Smooth muscle cell (in vitro differentiated cells): Measurements from ENCODE around the gene NEUROG3. TPM values are rescaled to one million over a fixed set of nuclear protein-coding genes. Genes with fewer than 3 reads are reported as not detected.

Experiments
- DNase-seq: peaks from one replicate; lab custom pipeline; 2025; ENCODE audit not compliant: unreplicated experiment; lab: John Stamatoyannopoulos, UW
- H2AFZ ChIP-seq: fragments of 200-600 bp; sonication (generic); 2 replicates; pipeline ENCODE4 v1.6.0; 2016; ENCODE audit warnings: antibody characterized with exemption, low read depth, mild to moderate bottlenecking
- H3F3A ChIP-seq: fragments of 200-600 bp; sonication (generic); 2 replicates; pipeline ENCODE4 v1.6.0; 2017; ENCODE audit warnings: antibody characterized with exemption, low read depth
- H3K27ac ChIP-seq: fragments of 200-600 bp; sonication (generic); 2 replicates; pipeline ENCODE4 v1.5.1; 2016; ENCODE audit warnings: low read depth, mild to moderate bottlenecking
- H3K27me3 ChIP-seq: fragments of 200-600 bp; sonication (generic); 2 replicates; pipeline ENCODE4 v1.6.1; 2016; ENCODE audit warnings: low read depth, mild to moderate bottlenecking
- H3K36me3 ChIP-seq: fragments of 200-600 bp; sonication (generic); 2 replicates; pipeline ENCODE4 v1.5.1; 2016; ENCODE audit warnings: low read depth
- H3K4me1 ChIP-seq: fragments of 200-600 bp; sonication (generic); 2 replicates; pipeline ENCODE4 v1.5.1; 2016; ENCODE audit warnings: low read depth
- H3K4me2 ChIP-seq: fragments of 200-600 bp; sonication (generic); 2 replicates; pipeline ENCODE4 v1.6.0; 2016; ENCODE audit warnings: mild to moderate bottlenecking
- H3K4me3 ChIP-seq: fragments of 200-600 bp; sonication (generic); 2 replicates; pipeline ENCODE4 v1.5.1; 2016; ENCODE audit warnings: mild to moderate bottlenecking
- H3K79me2 ChIP-seq: fragments of 200-600 bp; sonication (generic); 2 replicates; pipeline ENCODE4 v1.6.0; 2016; ENCODE audit warnings: low read depth, mild to moderate bottlenecking
- H3K9ac ChIP-seq: fragments of 200-600 bp; sonication (generic); 2 replicates; pipeline ENCODE4 v1.6.0; 2016; ENCODE audit warnings: low read depth
- H3K9me3 ChIP-seq: fragments of 200-600 bp; sonication (generic); replicated peaks from 2 replicates; pipeline ENCODE4 v1.5.1; 2016; ENCODE audit warnings: low read depth
- H4K20me1 ChIP-seq: fragments of 200-600 bp; sonication (generic); 2 replicates; pipeline ENCODE4 v1.6.0; 2016; ENCODE audit warnings: low read depth
- CTCF ChIP-seq: fragments of 200-600 bp; sonication (generic); IDR thresholded peaks from 2 replicates; pipeline ENCODE4 v1.5.1; 2017; ENCODE audit warnings: borderline replicate concordance, mild to moderate bottlenecking, antibody characterized with exemption; ENCODE audit not compliant: insufficient read depth, poor library complexity, severe bottlenecking
- WGBS: methylation state at CpG from one replicate; pipeline ENCODE4 v1.1.7; 2016; ENCODE audit warnings: low lambda C conversion rate; 5-methylcytosine and 5-hydroxymethylcytosine counted together
- polyA plus RNA-seq: library from polyadenylated mRNA; unstranded; fragments of >200 nt; fragmentation: Nextera tagmentation; extraction: Ambion mirVana; gene quantifications from 2 replicates; pipeline ENCODE4 v1.2.1, GENCODE V29; 2016
- total RNA-seq: library from RNA; depleted of rRNA; stranded (reverse); fragments of >200 nt; gene quantifications from 2 replicates; pipeline ENCODE4 v1.2.3, GENCODE V29; 2014

The NEUROG3 gene
- total and polyA plus RNA-seq, 2 experiments from 2014 or later = not detected

- Histone ChIP-seq H3K4me1 (peaks cover 20% of the 10 kb centered on the region), H4K20me1 (no peaks in the 10 kb centered on the region), H3K4me2 (no peak overlapping the region), H3F3A (no peaks in the 10 kb centered on the region), H3K9me3 (no peaks in the 10 kb centered on the region), H3K4me3 (no peak overlapping the region), H3K27me3 (peaks cover 94% of the 10 kb centered on the region), H3K36me3 (no peaks in the 10 kb centered on the region), H3K9ac (no peak overlapping the region), H2AFZ (no peak overlapping the region), H3K79me2 (no peaks in the 10 kb centered on the region), H3K27ac (no peak overlapping the region)
- no peak for TF ChIP-seq CTCF
- 11% methylated on average over 15 of the region's 15 CpGs for WGBS
- DNase-seq = peak; percentile 27
Measured at GRCh38 chr10:69567920-69568319, 5.3 kb downstream of the NEUROG3 start.

- no peaks in the 10 kb centered on the region for H3K79me2 ChIP-seq
- H3K9ac ChIP-seq = no peak overlapping the region
- DNase-seq = no peak
- H3K4me3 ChIP-seq = no peak overlapping the region
- 80% methylated on average over 5 of the region's 5 CpGs for WGBS
- no peaks in the 10 kb centered on the region for H3F3A ChIP-seq
- H4K20me1 ChIP-seq = no peaks in the 10 kb centered on the region
- peaks cover 5% of the 10 kb centered on the region for H3K4me1 ChIP-seq
- no peak overlapping the region for H3K27ac ChIP-seq
- no peaks in the 10 kb centered on the region for H3K36me3 ChIP-seq
- no peak overlapping the region for H2AFZ ChIP-seq
- no peaks in the 10 kb centered on the region for H3K9me3 ChIP-seq
- peaks cover 73% of the 10 kb centered on the region for H3K27me3 ChIP-seq
- no peak for TF ChIP-seq CTCF
- no peak overlapping the region for H3K4me2 ChIP-seq
Measured at GRCh38 chr10:69562731-69563254, 10.4 kb downstream of the NEUROG3 start.

- 56% methylated on average over 6 of the region's 6 CpGs for WGBS
- H3F3A ChIP-seq = no peaks in the 10 kb centered on the region
- no peak overlapping the region for H3K4me3 ChIP-seq
- no peaks in the 10 kb centered on the region for H3K9me3 ChIP-seq
- H4K20me1 ChIP-seq = no peaks in the 10 kb centered on the region
- DNase-seq = no peak
- H3K79me2 ChIP-seq = no peaks in the 10 kb centered on the region
- no peak overlapping the region for H2AFZ ChIP-seq
- TF ChIP-seq CTCF = no peak
- H3K4me1 ChIP-seq = peaks cover 5% of the 10 kb centered on the region
- no peak overlapping the region for H3K9ac ChIP-seq
- H3K27ac ChIP-seq = no peak overlapping the region
- H3K4me2 ChIP-seq = no peak overlapping the region
- no peaks in the 10 kb centered on the region for H3K36me3 ChIP-seq
- H3K27me3 ChIP-seq = peaks cover 46% of the 10 kb centered on the region
Measured at GRCh38 chr10:69559525-69559924, 13.7 kb downstream of the NEUROG3 start.

- H3K27me3 ChIP-seq = peaks cover 41% of the 10 kb centered on the region
- TF ChIP-seq CTCF = no peak
- peaks cover 5% of the 10 kb centered on the region for H3K4me1 ChIP-seq
- H3F3A ChIP-seq = no peaks in the 10 kb centered on the region
- no peaks in the 10 kb centered on the region for H3K9me3 ChIP-seq
- H2AFZ ChIP-seq = no peak overlapping the region
- no peaks in the 10 kb centered on the region for H4K20me1 ChIP-seq
- H3K79me2 ChIP-seq = no peaks in the 10 kb centered on the region
- DNase-seq = no peak
- no peak overlapping the region for H3K27ac ChIP-seq
- H3K4me2 ChIP-seq = no peak overlapping the region
- 92% methylated on average over 2 of the region's 2 CpGs for WGBS
- no peak overlapping the region for H3K9ac ChIP-seq
- no peaks in the 10 kb centered on the region for H3K36me3 ChIP-seq
- no peak overlapping the region for H3K4me3 ChIP-seq
Measured at GRCh38 chr10:69558559-69558958, 14.7 kb downstream of the NEUROG3 start.
